Measurements from ENCODE around the gene ZNF331. TPM values are rescaled to one million over a fixed set of nuclear protein-coding genes. Genes with fewer than 3 reads are reported as not detected.
"Not testable (repeated sequence)": the region's sequence is repeated elsewhere in the genome, so short reads cannot be mapped to it uniquely, and the experiment has no call there.

Gene ZNF331
- polyA plus RNA-seq: 1 to 10 TPM; 4.7 to 6.1 TPM

DNA sequence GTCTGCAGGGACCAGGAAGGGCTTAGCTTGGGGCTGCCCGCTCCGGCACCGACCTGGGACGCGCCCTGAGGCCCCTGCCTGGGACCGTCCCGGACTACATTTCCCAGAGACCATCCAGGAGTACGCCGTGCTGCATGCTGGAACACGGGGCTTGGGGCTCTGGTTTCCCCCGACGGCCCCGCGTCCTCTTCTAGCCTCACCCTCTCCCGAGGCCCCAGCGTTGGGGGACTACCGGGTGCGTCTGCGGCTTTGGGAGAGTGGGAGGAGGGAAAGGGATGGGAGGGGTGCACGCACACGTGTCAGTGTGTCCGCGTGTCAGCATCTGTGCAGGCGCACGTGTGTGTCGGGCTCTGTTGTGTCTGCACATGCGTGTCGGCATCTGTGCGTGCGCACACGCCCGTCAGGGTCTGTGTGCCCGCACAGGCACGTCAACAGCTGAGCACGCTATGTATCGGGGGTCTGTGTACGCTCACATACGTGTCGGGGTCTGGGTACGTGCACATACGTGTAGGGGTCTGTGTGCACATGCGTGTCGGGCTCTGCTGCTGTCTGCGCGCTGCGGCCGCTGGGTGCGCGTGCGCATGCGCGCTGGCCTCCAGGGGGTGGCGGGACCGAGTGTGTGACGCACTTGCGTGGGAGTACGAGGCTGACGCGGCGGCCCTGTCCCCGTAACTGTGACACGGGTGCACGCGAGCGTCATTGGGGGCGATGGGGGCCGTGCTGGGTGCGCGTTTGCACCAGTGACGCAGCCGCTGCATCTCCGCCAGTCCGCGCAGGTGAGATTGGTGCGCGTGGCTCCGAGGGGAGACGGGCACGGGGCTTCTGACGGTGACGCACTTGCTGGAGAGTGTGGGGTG, at the start of gene ZNF331:
ZNF331 (plus strand) TSS at position 625 of the 857 bp plus-strand sequence. CDS start 31,232 bp downstream, outside the sequence.
- no peaks in the 10 kb centered on the region for H3K36me3 ChIP-seq (ENCODE audit: control insufficient read depth in 2 of 2, insufficient read depth in 2 of 2, low read length in 1 of 2)
- H3K9me3 ChIP-seq (ENCODE audit: control insufficient read depth in 2 of 2, insufficient read depth in 1 of 2, low read depth in 1 of 2, low read length in 1 of 2): peaks cover 0 to 5% of the 10 kb centered on the region in 2 donors
- peak within 1 kb of the TSS; percentile 54 to 83 for H3K4me3 ChIP-seq (ENCODE audit: low read depth in 1 of 2, low read length in 2 of 2)
- WGBS, 2 donors: 53 to 54% methylated on average over 81 of the region's 81 CpGs
- H3K27me3 ChIP-seq (ENCODE audit: control insufficient read depth in 1 of 2, insufficient read depth in 2 of 2, low read length in 2 of 2): no peaks in the 10 kb centered on the region
- H3K4me1 ChIP-seq (ENCODE audit: control insufficient read depth in 2 of 2, insufficient read depth in 2 of 2, low read length in 1 of 2): peaks cover 0 to 3% of the 10 kb centered on the region in 2 donors
- H3K27ac ChIP-seq (ENCODE audit: low read depth in 2 of 2, low read length in 1 of 2): peak within 1 kb of the TSS; percentile 70 to 81

DNA sequence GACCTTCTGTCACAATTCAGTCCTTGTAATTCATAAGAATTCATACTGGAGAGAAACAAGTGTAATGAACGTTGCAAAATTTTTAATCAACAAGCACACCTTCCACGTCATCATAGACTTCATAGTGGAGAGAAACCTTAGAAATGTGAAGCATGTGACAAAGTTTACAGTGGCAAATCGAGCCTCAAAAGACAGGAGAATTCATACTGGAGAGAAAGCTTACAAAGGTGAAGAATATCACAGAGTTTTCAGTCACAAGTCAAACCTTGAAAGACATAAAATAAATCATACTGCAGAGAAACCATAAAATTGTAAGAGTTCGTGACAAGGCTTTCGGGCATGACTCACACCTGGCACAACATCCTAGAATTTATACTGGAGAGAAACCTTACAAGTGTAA, 45.8 kb upstream of the ZNF331 start:
- no peak overlapping the region for H3K4me3 ChIP-seq (ENCODE audit: low read depth in 1 of 2, low read length in 2 of 2)
- H3K27ac ChIP-seq (ENCODE audit: low read depth in 2 of 2, low read length in 1 of 2): no peak overlapping the region
- H3K9me3 ChIP-seq (ENCODE audit: control insufficient read depth in 2 of 2, insufficient read depth in 1 of 2, low read depth in 1 of 2, low read length in 1 of 2): peaks cover 2 to 19% of the 10 kb centered on the region in 2 donors
- peaks cover 3 to 11% of the 10 kb centered on the region in 2 donors for H3K36me3 ChIP-seq (ENCODE audit: control insufficient read depth in 2 of 2, insufficient read depth in 2 of 2, low read length in 1 of 2)
- 92 to 94% methylated on average over 5 of the region's 5 CpGs for WGBS, 2 donors
- H3K27me3 ChIP-seq (ENCODE audit: control insufficient read depth in 1 of 2, insufficient read depth in 2 of 2, low read length in 2 of 2): no peaks in the 10 kb centered on the region
- no peaks in the 10 kb centered on the region for H3K4me1 ChIP-seq (ENCODE audit: control insufficient read depth in 2 of 2, insufficient read depth in 2 of 2, low read length in 1 of 2)

DNA sequence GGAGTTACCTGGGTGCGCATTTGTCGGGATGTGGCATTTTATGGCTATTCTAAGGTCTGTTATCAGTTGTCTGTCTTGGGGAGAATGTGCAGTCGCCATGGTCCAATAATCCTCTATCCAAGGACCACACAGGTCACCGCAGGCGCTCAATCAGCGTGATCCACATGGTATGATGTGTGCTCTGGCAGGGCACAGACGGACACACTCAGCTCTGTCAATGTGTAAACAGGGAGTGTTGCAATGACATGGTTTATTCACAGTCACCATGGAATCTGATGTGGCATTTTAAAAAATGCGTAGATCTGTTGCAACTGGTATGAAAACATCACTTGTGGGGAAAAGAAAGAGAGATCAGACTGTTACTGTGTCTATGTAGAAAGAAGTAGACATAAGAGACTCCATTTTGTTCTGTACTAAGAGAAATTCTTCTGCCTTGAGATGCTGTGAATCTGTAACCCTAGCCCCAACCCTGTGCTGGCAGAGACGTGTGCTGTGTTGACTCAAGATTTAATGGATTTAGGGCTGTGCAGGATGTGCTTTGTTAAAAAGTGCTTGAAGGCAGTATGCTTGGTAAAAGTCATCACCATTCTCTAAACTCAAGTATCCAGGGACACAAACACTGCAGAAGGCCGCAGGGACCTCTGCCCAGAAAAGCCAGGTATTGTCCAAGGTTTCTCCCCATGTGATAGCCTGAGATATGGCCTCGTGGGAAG, 40.5 kb upstream of the ZNF331 start:
- H3K4me1 ChIP-seq (ENCODE audit: control insufficient read depth in 2 of 2, insufficient read depth in 2 of 2, low read length in 1 of 2); H3K9me3 ChIP-seq (ENCODE audit: control insufficient read depth in 2 of 2, insufficient read depth in 1 of 2, low read depth in 1 of 2, low read length in 1 of 2); H3K36me3 ChIP-seq (ENCODE audit: control insufficient read depth in 2 of 2, insufficient read depth in 2 of 2, low read length in 1 of 2); H3K27ac ChIP-seq (ENCODE audit: low read depth in 2 of 2, low read length in 1 of 2); H3K27me3 ChIP-seq (ENCODE audit: control insufficient read depth in 1 of 2, insufficient read depth in 2 of 2, low read length in 2 of 2); H3K4me3 ChIP-seq (ENCODE audit: low read depth in 1 of 2, low read length in 2 of 2): not testable (repeated sequence)
- 45 to 47% methylated on average over 11 of the region's 11 CpGs for WGBS, 2 donors

DNA sequence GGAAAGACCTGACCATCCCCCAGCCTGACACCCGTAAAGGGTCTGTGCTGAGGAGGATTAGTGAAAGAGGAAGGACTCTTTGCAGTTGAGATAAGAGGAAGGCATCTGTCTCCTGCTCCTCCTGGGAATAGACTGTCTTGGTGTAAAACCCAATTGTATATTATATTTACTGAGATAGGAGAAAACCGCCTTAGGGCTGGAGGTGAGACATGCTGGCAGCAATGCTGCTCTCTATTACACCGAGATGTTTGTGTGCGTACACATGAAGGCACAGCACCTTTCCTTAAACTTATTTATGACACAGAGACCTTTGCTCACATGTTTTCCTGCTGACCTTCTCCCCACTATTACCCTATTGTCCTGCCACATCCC, 39.9 kb upstream of the ZNF331 start:
- 39 to 47% methylated on average over 4 of the region's 4 CpGs for WGBS, 2 donors
- H3K27ac ChIP-seq (ENCODE audit: low read depth in 2 of 2, low read length in 1 of 2); H3K36me3 ChIP-seq (ENCODE audit: control insufficient read depth in 2 of 2, insufficient read depth in 2 of 2, low read length in 1 of 2); H3K4me1 ChIP-seq (ENCODE audit: control insufficient read depth in 2 of 2, insufficient read depth in 2 of 2, low read length in 1 of 2); H3K4me3 ChIP-seq (ENCODE audit: low read depth in 1 of 2, low read length in 2 of 2); H3K27me3 ChIP-seq (ENCODE audit: control insufficient read depth in 1 of 2, insufficient read depth in 2 of 2, low read length in 2 of 2); H3K9me3 ChIP-seq (ENCODE audit: control insufficient read depth in 2 of 2, insufficient read depth in 1 of 2, low read depth in 1 of 2, low read length in 1 of 2): not testable (repeated sequence)

DNA sequence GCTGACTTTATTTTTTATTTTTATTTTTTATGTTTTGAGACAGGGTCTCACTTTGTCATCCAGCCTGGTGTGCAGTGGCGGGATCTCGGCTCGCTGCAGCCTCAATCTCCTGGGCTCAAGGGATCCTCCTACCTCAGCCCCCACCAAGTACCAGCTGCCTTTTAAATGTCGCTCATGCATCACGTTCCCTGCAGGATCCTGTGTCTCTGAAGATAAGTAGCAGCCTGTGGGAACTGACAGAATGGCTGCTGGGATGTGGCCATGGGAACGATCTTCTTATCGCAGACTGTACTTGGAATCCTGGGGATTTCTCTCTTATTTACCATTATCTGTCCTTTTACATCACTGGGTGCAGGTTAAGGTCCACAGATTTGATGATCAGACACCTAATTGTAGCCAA, 34.8 kb upstream of the ZNF331 start:
- not testable (repeated sequence) for H3K27ac ChIP-seq (ENCODE audit: low read depth in 2 of 2, low read length in 1 of 2); H3K4me3 ChIP-seq (ENCODE audit: low read depth in 1 of 2, low read length in 2 of 2)

DNA sequence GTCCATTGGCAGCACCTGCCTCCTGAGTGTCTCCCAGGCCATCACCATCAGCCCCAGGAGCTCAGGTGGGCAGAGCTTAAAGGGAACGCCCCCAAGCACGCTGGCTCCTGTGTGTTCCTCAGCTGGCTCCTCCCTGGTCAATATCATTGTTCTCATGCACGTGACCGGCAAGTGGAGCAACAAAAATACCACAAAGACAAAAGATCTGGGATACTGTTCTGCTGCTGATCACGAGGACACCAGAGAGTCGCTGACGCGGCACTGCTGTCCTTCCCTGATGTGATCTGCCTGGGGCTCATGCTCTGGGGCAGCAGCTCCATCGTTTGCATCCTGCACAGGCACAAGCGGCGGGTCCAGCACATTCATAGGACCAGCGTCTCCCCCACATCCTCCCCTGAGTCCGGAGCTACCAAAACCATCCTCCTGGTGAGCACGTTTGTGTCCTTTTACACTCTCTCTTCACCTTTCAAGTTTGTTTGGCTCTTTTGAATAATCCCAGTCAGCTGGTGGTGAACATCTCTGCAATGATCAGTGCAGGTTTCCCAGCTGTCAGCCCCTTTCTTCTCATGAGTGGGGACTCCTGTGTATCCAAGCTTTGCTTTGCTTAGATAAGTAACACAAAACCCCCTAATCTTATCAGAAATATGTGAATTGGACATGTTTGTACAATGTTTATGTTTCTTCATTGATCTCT, 34.1 kb upstream of the ZNF331 start:
- 6 to 20% methylated on average over 6 to 7 of the region's 14 CpGs for WGBS, 2 donors
- H3K27ac ChIP-seq (ENCODE audit: low read depth in 2 of 2, low read length in 1 of 2); H3K27me3 ChIP-seq (ENCODE audit: control insufficient read depth in 1 of 2, insufficient read depth in 2 of 2, low read length in 2 of 2); H3K4me1 ChIP-seq (ENCODE audit: control insufficient read depth in 2 of 2, insufficient read depth in 2 of 2, low read length in 1 of 2); H3K4me3 ChIP-seq (ENCODE audit: low read depth in 1 of 2, low read length in 2 of 2); H3K9me3 ChIP-seq (ENCODE audit: control insufficient read depth in 2 of 2, insufficient read depth in 1 of 2, low read depth in 1 of 2, low read length in 1 of 2); H3K36me3 ChIP-seq (ENCODE audit: control insufficient read depth in 2 of 2, insufficient read depth in 2 of 2, low read length in 1 of 2): not testable (repeated sequence)

More for the DNA sequence above, 34.8 kb upstream of the ZNF331 start:
- not testable (repeated sequence) for H3K9me3 ChIP-seq (ENCODE audit: control insufficient read depth in 2 of 2, insufficient read depth in 1 of 2, low read depth in 1 of 2, low read length in 1 of 2); H3K4me1 ChIP-seq (ENCODE audit: control insufficient read depth in 2 of 2, insufficient read depth in 2 of 2, low read length in 1 of 2); H3K36me3 ChIP-seq (ENCODE audit: control insufficient read depth in 2 of 2, insufficient read depth in 2 of 2, low read length in 1 of 2); H3K27me3 ChIP-seq (ENCODE audit: control insufficient read depth in 1 of 2, insufficient read depth in 2 of 2, low read length in 2 of 2)
- 47 to 48% methylated on average over 7 of the region's 7 CpGs for WGBS, 2 donors

DNA sequence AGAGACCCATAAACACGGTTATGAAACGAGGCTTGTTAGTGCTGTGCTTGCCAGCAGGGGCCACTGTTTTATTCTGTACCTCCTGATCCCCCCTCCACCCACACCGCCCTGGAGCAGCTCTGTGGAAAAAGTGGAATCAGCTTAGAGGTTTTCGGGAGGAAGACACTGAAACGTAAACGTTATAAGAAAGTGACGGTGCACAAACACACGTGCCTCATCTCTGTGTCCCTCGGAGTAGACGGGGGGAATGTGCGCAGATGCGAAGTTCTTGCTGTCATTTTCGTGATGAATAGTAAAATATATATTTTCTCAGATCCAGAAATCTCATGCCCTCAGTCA, 33.6 kb upstream of the ZNF331 start:
- WGBS, 2 donors: 20 to 25% methylated on average over 11 to 12 of the region's 13 CpGs
- H3K27ac ChIP-seq (ENCODE audit: low read depth in 2 of 2, low read length in 1 of 2): not testable (repeated sequence)

DNA sequence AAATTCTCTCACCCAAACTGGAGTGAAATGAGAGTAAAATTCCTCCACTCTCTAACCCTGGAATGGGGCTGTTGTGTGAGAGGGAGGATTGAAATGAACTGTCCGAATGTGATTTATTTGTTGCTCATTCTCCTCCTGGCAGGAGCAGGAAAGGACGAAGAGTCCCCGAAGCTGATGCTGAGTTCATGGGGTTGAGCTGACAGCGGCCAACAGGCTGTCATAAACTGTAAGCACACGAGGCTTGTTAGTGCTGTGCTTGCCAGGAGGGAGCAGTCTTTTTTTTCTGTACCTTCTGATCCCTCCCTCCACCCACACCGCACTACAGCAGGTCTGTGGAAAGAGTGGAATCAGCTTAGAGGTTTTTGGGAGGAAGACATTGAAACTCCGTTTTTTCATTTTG, 33.1 kb upstream of the ZNF331 start:
- Histone ChIP-seq H3K4me1 (ENCODE audit: control insufficient read depth in 2 of 2, insufficient read depth in 2 of 2, low read length in 1 of 2) (no peaks in the 10 kb centered on the region), H3K27ac (ENCODE audit: low read depth in 2 of 2, low read length in 1 of 2) (no peak overlapping the region), H3K36me3 (ENCODE audit: control insufficient read depth in 2 of 2, insufficient read depth in 2 of 2, low read length in 1 of 2) (no peaks in the 10 kb centered on the region), H3K4me3 (ENCODE audit: low read depth in 1 of 2, low read length in 2 of 2) (no peak overlapping the region), H3K9me3 (ENCODE audit: control insufficient read depth in 2 of 2, insufficient read depth in 1 of 2, low read depth in 1 of 2, low read length in 1 of 2) (peaks cover 0 to 3% of the 10 kb centered on the region in 2 donors), H3K27me3 (ENCODE audit: control insufficient read depth in 1 of 2, insufficient read depth in 2 of 2, low read length in 2 of 2) (no peaks in the 10 kb centered on the region)
- 49 to 51% methylated on average over 7 of the region's 7 CpGs for WGBS, 2 donors

More for the DNA sequence above, 33.6 kb upstream of the ZNF331 start:
- not testable (repeated sequence) for H3K36me3 ChIP-seq (ENCODE audit: control insufficient read depth in 2 of 2, insufficient read depth in 2 of 2, low read length in 1 of 2); H3K9me3 ChIP-seq (ENCODE audit: control insufficient read depth in 2 of 2, insufficient read depth in 1 of 2, low read depth in 1 of 2, low read length in 1 of 2); H3K4me1 ChIP-seq (ENCODE audit: control insufficient read depth in 2 of 2, insufficient read depth in 2 of 2, low read length in 1 of 2); H3K4me3 ChIP-seq (ENCODE audit: low read depth in 1 of 2, low read length in 2 of 2); H3K27me3 ChIP-seq (ENCODE audit: control insufficient read depth in 1 of 2, insufficient read depth in 2 of 2, low read length in 2 of 2)

DNA sequence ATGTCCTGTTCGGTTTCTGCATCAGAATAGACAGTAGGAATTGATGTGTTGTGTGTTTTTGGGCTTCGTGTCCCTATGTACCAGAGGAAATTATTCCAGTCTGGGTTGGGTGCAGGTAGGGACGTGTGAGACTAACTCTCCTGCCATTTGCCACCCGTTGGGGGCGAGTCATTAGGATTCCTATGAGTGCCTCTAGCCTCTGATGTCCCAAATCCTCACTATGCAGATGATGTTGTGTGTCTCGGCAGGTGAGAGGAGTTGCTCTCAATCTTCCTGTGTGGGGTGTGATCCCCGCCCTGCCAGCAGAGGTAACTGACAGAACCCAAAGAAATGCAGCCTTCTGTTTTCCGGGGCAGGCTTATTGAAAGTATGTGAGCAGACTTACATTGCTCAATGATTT, 31.2 kb upstream of the ZNF331 start:
- Histone ChIP-seq H3K4me3 (ENCODE audit: low read depth in 1 of 2, low read length in 2 of 2) (no peak overlapping the region), H3K9me3 (ENCODE audit: control insufficient read depth in 2 of 2, insufficient read depth in 1 of 2, low read depth in 1 of 2, low read length in 1 of 2) (peaks cover 0 to 3% of the 10 kb centered on the region in 2 donors), H3K27me3 (ENCODE audit: control insufficient read depth in 1 of 2, insufficient read depth in 2 of 2, low read length in 2 of 2) (no peaks in the 10 kb centered on the region), H3K4me1 (ENCODE audit: control insufficient read depth in 2 of 2, insufficient read depth in 2 of 2, low read length in 1 of 2) (no peaks in the 10 kb centered on the region), H3K36me3 (ENCODE audit: control insufficient read depth in 2 of 2, insufficient read depth in 2 of 2, low read length in 1 of 2) (no peaks in the 10 kb centered on the region), H3K27ac (ENCODE audit: low read depth in 2 of 2, low read length in 1 of 2) (no peak overlapping the region)
- 66 to 76% methylated on average over 8 of the region's 8 CpGs for WGBS, 2 donors
